Pons (tissue), 1 donor: Measurements from ENCODE around the gene ANG.

Experiments
- DNase-seq: peaks from one replicate; pipeline ENCODE4 v3.0.0-alpha.2; 2016; ENCODE audit warnings: low spot score

The ANG gene

DNA sequence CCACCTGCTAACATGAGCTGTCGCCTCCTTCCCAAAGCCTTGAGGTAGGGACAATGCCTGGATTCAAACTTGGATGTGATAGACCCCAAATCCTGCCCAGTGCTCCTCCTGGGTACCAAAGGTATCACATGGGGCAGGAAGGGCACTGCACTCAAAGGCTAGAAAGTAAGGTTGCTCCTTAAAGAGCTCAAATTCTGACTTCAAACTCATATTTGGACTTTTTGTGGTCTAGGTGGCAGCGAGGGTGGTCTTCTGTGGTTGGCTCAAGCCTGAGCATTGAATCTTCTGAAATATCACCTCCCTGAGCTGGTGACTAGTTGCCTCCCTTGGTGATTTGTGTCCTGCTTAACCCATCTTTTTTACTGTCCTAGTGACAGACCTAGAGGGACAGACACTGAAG lies 12.5 kb upstream of the ANG start:
- DNase-seq, result no peak

DNA sequence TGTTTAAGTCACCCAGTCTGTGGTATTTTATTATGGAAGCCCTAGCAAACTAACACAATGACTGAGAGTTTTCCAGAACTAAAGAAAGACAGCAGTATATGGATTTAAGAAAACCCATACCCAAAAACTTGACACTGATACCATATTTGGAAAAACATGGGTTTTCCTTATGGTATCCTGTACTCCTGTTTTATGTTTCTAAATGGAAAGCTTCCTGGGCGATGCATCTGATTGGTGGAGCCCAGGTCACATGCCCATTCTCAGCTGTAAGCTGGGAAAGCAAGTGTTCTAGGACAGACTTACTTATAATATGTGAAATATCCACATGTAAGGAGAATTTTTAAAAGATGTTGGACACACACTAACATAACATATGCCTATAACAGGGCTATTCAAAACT lies 8.7 kb upstream of the ANG start:
- peak; percentile 62 for DNase-seq

DNA sequence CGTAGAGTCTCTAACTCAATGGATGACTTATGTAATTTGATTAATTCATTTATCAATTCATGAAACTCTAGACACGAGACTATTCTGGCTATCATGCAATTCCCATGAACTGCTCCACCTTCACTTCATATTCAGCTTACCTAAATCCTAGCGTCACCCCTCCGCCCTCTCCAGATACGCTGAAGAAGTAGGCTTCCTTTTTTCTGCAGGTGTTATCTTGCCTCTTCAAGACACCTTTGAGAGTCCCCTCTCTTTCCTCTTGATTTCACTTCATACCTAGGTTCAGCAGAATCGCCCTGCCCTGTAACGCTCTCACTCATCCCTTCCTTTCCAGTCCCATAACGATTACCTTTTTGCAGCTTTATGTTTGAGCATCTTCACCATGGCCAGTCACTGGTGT lies 8.2 kb upstream of the ANG start:
- no peak for DNase-seq

DNA sequence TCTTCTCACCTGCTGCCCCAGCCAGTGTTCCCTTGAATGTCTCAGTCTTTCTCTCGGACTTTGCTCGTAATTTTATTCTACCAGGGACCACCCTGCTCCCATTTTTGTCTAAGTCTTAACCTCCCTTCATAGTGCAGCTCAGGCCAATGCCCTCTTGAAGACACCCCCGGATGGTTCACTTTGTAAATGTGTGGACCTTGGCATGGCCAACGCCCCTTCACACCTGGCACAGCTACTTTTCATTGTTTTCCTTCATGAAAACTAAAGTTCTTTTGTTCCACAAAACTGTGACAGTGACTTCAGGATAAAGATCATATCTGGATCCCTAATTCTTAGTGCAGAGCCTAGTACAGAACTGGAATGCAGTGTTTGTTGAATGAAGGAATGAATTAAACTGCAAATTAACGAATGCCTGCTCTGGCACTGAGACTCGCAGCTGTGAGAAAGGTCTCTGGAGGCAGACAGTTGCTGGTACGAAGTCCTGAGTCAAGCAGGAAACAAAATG lies 7.7 kb upstream of the ANG start:
- no peak for DNase-seq

DNA sequence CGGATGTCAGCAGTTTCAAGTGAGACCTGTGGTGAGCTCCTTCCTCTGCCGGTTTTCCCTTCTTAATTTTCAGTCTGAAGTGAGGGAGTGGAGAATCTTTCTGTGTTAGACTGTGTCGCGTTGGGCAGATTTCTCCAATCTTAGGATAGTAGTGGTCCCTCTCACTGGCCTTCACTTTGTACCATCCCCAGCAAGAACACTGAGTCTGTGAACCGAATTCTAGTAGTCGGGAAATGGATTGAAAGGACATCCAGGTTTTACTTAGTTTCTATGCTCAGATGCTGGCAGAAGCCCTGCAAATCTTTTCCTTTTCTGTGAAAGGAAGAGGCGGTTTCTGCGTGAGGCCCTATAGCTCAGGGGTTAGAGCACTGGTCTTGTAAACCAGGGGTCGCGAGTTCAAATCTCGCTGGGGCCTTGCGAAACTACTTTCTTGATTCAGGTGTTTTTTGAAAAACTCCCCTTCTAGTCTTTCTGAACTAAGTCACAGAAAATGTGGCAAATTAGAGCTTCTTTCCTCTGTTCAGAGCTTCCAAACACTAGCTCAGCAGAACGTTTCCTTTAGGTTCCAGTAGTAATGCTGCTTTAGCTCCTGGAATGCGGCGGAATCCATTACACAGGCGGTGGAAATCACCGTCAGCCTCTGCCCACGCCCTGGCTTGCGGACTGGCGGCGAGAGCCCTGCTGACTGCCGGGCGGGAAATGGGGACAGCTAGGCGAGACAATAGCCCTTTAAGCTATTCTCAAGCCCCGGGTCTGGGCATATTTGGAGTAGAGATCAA lies 7.0 kb upstream of the ANG start:
- DNase-seq, result peak; percentile 89

- DNase-seq, result peak; percentile 75
These were observed 6.5 kb upstream of the ANG start for GRCh38 chr14:20682127-20682434.

DNA sequence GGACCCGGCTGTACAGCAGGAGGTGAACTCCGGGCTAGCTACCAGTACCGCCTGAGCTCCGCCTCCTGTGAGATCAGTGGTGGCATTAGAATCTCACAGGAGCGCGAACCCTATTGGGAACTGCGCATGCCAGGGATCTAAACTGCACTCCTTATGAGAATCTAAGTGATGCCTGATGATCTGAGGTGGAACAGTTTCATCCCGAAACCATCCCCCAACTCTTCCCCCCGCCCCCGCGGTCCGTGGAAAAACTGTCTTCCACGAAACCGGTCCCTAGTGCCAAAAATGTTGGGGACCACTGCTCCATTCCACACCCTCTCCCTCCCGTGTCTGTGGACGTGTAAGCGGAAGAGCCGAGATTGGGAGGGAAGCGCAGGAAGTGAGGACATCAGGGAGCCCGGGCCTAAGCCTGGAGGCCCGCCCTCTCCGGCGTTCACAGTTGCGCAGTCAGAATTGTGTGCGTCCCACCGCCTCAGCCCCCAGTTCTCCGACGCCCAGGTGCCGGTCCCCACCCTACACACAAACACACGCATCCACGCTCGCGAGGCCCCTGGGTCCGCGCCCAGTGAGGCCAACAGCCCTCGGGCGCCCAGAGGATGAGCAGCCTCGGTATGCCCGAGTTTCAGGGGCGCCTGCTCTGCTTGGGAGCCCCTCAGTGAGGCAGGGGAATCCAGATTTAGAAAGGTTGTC lies 6.0 kb upstream of the ANG start:
- peak; percentile 98 for DNase-seq

DNA sequence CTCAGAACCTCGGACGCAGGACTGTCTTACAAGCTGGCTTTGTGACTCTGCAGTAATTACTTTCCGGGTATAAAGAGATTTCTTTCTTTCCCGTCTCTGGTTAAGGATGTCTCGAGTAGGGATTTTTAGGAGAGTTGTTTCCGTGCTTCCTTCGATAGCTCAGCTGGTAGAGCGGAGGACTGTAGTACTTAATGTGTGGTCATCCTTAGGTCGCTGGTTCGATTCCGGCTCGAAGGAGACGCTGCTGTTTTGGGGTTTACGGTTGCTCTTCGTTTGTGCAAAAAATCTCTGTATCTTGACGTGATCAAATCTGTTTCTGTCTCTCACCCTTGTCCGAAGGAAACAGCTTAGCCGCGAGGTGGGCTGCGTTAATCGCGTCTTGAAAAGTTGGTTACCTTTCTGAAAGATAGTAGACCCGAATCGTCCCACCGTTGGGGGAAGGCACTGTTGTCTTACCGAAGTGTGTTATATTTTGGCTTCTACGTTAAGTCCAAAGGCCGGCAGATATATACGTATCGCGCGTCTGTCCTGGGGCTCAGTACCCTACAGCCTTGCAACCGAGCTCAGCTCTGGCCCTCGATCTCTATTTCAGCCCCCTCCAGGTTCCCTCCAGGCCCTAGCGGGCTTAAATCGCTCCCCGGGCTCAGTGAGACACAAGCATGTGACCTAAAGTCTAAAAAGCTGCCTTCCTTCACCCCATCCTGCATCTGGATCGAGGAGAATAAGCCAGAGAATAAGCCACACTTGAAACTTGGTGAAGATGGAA lies 5.3 kb upstream of the ANG start:
- peak; percentile 96 for DNase-seq

DNA sequence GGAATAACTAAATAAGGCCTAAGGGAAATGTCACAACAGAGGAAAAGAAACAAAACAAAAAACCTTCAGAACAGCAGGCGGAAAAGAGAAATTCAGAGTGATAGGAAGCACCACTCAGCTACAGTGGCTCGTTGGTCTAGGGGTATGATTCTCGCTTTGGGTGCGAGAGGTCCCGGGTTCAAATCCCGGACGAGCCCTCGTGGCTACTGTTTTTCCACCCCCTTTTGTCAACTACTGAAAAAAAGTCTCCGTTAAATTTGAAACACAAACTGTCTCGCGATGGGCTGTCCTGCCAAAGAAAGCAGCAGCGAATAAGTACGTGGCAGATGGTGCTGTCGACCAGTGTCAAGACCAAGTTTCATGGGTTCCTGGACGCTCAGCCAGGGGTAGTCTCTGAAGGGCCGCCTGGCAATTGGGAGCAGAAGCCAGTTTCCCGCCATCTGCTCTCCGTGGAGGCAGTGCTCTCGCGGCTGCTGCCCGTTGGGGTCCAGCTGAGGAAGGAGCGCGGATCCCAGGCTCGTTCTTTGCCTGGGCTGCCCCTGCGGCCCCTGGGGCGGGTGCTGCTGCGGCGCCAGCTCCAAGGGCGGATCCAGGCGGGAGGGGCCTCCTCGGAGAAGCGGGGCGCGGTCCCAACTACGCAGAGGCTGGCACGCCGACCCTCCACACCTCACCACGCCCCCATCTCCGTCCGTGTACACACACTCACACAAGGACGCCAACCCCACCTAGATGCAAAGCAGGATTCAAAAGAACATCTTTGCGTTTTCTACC lies 4.5 kb upstream of the ANG start, which contains the start of gene RNASE4:
TSS of gene RNASE4 (plus strand) at position 670 of the 771 bp plus-strand sequence. CDS start 14,812 bp downstream, outside the sequence.
- peak; percentile 90 for DNase-seq

DNA sequence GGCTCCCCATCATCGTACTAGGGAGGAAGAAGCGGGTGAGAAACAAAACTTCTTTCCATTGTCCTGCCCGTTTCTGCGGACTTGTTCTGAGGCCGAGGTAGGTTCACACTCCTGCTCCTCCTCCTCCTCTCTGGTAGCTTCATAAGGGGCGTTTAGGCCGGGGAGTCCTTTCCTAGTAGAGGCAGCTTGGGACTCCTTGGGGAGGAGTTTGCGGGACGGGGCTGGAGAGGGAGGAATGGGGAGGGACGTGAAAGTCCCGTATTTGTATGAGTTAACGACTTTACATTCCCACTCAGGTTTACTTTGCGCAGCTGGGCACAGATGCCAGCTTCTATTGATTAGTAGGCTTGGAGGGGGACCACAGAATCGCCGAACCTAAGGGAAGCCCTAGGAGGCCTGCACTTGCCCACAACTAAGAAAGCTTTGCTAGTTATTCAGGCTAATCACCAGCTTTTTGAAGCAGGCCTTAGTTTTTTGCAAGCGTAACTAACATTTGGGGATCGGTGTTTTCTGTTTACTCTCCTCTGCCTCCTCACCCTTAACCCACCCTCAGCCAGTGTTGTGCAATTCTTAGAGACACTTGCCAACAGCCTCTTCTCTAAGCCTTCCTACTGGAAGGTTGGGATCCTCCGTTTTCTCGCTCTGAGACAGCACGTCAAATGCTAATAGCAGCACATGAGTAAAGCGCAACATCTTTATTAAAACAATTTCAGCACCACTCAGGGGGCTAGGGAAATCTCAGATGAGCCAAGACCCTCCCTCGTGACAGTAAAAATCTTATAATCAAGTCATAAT lies 3.7 kb upstream of the ANG start:
- DNase-seq, result peak; percentile 41

DNA sequence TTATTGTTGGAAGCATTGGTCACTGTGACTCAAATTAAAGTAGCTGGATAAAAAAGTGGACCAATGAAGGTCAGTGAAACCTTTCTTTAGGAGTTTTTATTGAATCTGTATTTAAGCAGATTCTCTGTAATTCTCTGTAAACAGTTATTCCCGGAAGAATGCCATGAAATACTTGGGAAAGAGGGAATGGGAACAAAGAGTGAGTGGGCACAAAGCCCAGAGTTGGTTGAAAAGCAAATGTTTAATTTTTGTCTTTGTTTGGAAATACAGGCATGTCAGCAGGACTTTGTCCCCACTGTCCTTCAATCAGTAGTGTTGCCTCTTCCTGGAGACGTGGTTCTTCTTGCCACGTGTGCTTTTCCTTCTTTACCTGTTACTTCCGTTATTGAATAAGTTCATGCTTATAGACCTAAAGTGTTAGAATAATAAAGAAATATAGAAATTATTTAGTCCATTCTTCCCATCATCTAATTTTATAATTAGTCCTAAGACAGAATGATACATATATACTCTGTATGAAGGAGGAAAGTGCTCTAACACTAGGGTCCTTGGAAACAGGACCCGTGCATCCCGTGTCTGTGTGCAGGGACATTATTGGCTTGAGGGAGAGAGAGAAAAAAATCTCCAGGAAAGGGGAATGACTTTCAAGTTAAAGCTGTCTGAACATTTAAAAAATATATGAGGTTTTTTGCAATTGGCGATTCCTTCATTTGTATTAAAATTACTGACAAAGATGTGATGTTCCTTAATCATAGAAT lies 2.0 kb upstream of the ANG start:
- no peak for DNase-seq

GRCh38 chr14:20687362-20688166 lies 1.0 kb upstream of the ANG start:
- DNase-seq, result no peak

DNA sequence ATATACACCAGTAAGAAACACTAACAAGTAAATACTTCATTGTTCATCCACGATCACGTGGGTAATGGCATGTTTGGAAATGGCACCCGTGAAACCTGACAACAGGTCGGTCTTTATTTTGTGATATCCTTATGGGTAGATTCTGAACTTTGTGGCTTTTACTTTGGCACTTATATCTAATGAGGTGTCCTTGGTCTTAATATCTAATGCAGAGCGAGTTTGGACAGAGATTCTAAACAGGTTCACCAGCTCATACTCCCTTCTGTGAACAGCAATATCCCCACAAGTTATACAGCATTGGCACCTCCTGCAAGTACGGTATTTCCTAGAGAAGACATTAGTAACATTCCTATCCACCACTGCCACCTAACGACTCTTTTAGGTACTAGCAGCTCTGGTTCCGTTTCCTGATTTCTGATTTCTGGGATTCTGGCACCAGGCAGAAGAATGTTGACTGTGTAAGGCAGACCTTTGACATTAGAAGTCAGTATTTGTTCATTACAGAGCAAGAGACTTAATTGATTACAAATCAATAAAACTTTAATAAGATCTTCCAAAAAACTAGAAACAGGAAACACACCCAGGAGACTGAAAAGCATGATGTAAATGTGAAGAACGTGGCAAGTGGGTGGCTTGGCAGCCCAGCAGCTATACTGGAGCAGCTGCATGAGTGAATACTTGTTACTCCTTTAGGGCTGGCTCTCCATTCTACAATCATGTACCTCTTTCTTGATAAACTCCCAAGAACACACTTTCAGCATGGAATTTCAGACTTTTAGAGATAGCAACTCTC lies 2.5 kb downstream of the ANG start:
- DNase-seq, result peak; percentile 90

DNA sequence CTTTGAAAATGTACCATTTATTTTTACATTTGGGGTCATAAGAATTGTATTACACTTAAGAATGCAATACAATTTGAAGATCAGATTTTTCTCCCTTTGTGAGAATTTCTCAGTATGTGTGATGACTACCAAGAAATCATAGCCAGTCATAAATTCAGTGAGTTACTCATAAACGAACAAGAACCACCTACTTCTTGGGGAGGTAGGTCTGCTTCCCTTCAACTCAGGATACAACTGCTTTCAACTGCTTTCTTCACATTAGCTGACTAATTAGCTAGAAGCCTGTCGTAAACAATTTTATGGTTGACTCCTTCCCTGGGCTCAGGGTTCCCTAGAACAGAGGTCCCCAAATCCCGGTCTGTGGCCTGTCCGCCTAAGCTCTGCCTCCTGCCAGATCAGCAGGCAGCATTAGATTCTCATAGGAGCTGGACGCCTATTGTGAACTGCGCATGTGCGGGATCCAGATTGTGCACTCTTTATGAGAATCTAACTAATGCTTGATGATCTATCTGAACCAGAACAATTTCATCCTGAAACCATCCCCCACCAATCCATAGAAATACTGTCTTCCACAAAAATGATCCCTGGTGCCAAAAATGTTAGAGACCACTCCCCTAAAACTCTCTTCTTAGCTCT lies 3.7 kb downstream of the ANG start:
- no peak for DNase-seq

GRCh38 chr14:20696764-20697163 lies 8.2 kb downstream of the ANG start:
- no peak for DNase-seq

DNA sequence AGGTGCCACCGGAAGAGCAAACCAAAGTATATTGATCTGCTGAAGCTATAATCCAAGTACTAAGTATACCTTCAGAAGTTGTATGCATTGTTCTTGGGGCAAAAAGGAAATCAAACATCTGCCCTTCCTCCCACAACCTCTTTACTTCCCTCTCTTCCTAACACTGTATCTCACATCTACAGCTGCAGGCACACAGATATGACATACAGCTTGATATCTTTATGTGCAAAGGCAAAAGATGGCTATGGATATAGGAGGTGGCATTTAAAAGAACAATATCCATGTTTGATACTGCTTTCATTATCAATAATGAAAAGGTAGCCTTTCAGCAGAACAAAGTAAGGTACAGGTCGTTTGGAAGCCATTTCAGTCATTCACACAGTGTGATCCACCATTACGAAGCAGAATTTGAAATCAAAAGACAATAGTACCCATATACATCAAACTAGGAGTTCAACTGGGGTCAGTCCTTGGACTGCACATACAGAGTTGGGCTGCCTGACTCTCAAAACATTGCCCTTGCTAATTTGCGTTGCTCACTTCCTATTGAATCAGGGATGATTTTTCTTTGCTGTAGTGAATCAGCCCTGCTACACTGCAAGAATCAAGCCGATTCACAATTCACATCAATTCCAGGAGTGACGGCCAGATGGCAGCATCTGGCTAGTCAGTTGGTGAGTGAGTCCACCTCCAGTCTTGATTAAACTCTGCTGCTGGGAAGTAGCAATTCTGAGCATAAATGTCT lies 8.9 kb downstream of the ANG start:
- DNase-seq, result peak; percentile 92

- DNase-seq, result no peak
These were observed 9.4 kb downstream of the ANG start for GRCh38 chr14:20698018-20698329.

- DNase-seq, result no peak
These were observed 10.4 kb downstream of the ANG start for GRCh38 chr14:20698934-20699333.
